Liver (tissue), 9 donors: ENCODE data around the gene BHLHE40. TPM values are rescaled to one million over a fixed set of nuclear protein-coding genes. Genes with fewer than 3 reads are reported as not detected.

Experiments used
- DNase-seq: peaks from one replicate; pipeline ENCODE4 v3.0.0-alpha.2; 2017; ENCODE audit warnings: low spot score
- H3K27ac ChIP-seq, 2 donors: one replicate each; pipeline ENCODE4 v1.7.0; 2013; ENCODE audit warnings: inconsistent platforms in 2 of 2, low read length in 2 of 2, control low read depth in 1 of 2, low read depth in 1 of 2, mild to moderate bottlenecking in 1 of 2
- H3K27me3 ChIP-seq, 4 donors: one replicate each; pipeline versions ENCODE4 v1.6.1 to v1.7.0; 2013; ENCODE audit warnings: low read length in 3 of 4, inconsistent platforms in 1 of 4, mild to moderate bottlenecking in 1 of 4, moderate library complexity in 1 of 4; ENCODE audit not compliant: control insufficient read depth in 4 of 4, insufficient read depth in 4 of 4
- H3K36me3 ChIP-seq, 4 donors: one replicate each; pipeline versions ENCODE4 v1.6.1 to v1.7.0; 2013; ENCODE audit warnings: low read length in 3 of 4, mild to moderate bottlenecking in 3 of 4, low read depth in 1 of 4, moderate library complexity in 1 of 4; ENCODE audit not compliant: control insufficient read depth in 4 of 4, insufficient read depth in 3 of 4
- H3K4me1 ChIP-seq, 4 donors: one replicate each; pipeline versions ENCODE4 v1.6.1 to v1.7.0; 2013; ENCODE audit warnings: low read length in 3 of 4, mild to moderate bottlenecking in 3 of 4, moderate library complexity in 1 of 4; ENCODE audit not compliant: control insufficient read depth in 4 of 4, insufficient read depth in 4 of 4
- H3K4me3 ChIP-seq, 3 donors: one replicate each; pipeline versions ENCODE4 v1.6.1 to v1.7.0; 2013; ENCODE audit warnings: low read length in 3 of 3, control low read depth in 1 of 3, low read depth in 1 of 3, mild to moderate bottlenecking in 1 of 3
- H3K9ac ChIP-seq, 2 donors: one replicate each; pipeline ENCODE4 v1.7.0; 2013; ENCODE audit warnings: low read length in 2 of 2, mild to moderate bottlenecking in 2 of 2, moderate library complexity in 2 of 2, control low read depth in 1 of 2, low read depth in 1 of 2
- H3K9me3 ChIP-seq, 4 donors: one replicate each; pipeline versions ENCODE4 v1.6.1 to v1.7.0; 2013; ENCODE audit warnings: low read length in 3 of 4; ENCODE audit not compliant: control insufficient read depth in 4 of 4
- EGR1 ChIP-seq, 2 donors: IDR thresholded peaks; 2 replicates each; pipeline ENCODE4 v1.6.1; 2016 to 2018; ENCODE audit warnings: antibody characterized with exemption in 2 of 2, low read depth in 2 of 2
- FOXA1 ChIP-seq: IDR thresholded peaks from 2 replicates; pipeline ENCODE4 v1.6.1; 2016; ENCODE audit warnings: antibody characterized with exemption
- FOXA2 ChIP-seq: IDR thresholded peaks from 2 replicates; pipeline ENCODE4 v1.6.1; 2016; ENCODE audit warnings: antibody characterized with exemption
- GABPA ChIP-seq, 2 donors: IDR thresholded peaks in 1 of 2; conservative IDR thresholded peaks in 1 of 2; 2 replicates each; pipeline ENCODE4 v1.6.1; 2016; ENCODE audit warnings: antibody characterized with exemption in 2 of 2, mild to moderate bottlenecking in 1 of 2, moderate library complexity in 1 of 2
- JUND ChIP-seq, 2 donors: IDR thresholded peaks; 2 replicates each; pipeline ENCODE4 v1.6.1; 2016; ENCODE audit warnings: antibody characterized with exemption in 2 of 2
- NR2F2 ChIP-seq: IDR thresholded peaks from 2 replicates; pipeline ENCODE4 v1.6.1; 2016; ENCODE audit warnings: antibody characterized with exemption
- RAD21 ChIP-seq, 2 donors: IDR thresholded peaks; 2 replicates each; pipeline ENCODE4 v1.6.1; 2016; ENCODE audit warnings: antibody characterized with exemption in 2 of 2, mild to moderate bottlenecking in 2 of 2
- REST ChIP-seq: IDR thresholded peaks from 2 replicates; pipeline ENCODE4 v1.6.1; 2016; ENCODE audit warnings: antibody characterized with exemption, mild to moderate bottlenecking
- RXRA ChIP-seq, 2 donors: IDR thresholded peaks; 2 replicates each; pipeline ENCODE4 v1.6.1; 2017 to 2018; ENCODE audit warnings: antibody characterized with exemption in 2 of 2, mild to moderate bottlenecking in 1 of 2
- SP1 ChIP-seq: IDR thresholded peaks from 2 replicates; pipeline ENCODE4 v1.6.1; 2018; ENCODE audit warnings: antibody characterized with exemption, mild to moderate bottlenecking
- TAF1 ChIP-seq: conservative IDR thresholded peaks from 2 replicates; pipeline ENCODE4 v1.6.1; 2016; ENCODE audit warnings: antibody characterized with exemption, mild to moderate bottlenecking
- YY1 ChIP-seq: IDR thresholded peaks from 2 replicates; pipeline ENCODE4 v1.6.1; 2016; ENCODE audit warnings: antibody characterized with exemption, mild to moderate bottlenecking
- WGBS: extraction: QIAGEN DNeasy Blood & Tissue Kit; methylation state at CpG from one replicate; pipeline ENCODE4 v1.1.7; 2013; 5-methylcytosine and 5-hydroxymethylcytosine counted together
- polyA plus RNA-seq, 2 donors: library from polyadenylated mRNA; stranded (reverse) in 1 of 2; unstranded in 1 of 2; fragments of 200-250 nt in 1 of 2; fragments of >200 nt in 1 of 2; fragmentation: Nextera tagmentation in 1 of 2; extraction: Ambion mirVana in 1 of 2; gene quantifications; one replicate each; pipeline versions ENCODE4 v1.2.1 to v1.2.3, GENCODE V29; 2013 to 2015
- total RNA-seq, 2 donors: library from RNA; depleted of rRNA; stranded (reverse); fragments of >200 nt; gene quantifications; one replicate each; pipeline ENCODE4 v1.2.3, GENCODE V29; 2014
- TF ChIP-seq, protein P1 (sequence below): IDR thresholded peaks from 2 replicates; pipeline ENCODE4 v1.6.1; 2016; ENCODE audit warnings: antibody characterized with exemption
- TF ChIP-seq, protein P2 (sequence below): IDR thresholded peaks from 2 replicates; pipeline ENCODE4 v1.6.1; 2016; ENCODE audit warnings: antibody characterized with exemption
- donor health status: healthy.
- donor health status: healthy.
- donor health status: healthy.
- donor health status: healthy.
- donor health status: healthy.

The BHLHE40 gene
- total and polyA plus RNA-seq, 4 donors = 8.2 to 28.4 (median 18.0) TPM

GRCh38 chr3:5010706-5011554 lies 31.7 kb downstream of the BHLHE40 start:
- Histone ChIP-seq H3K27me3 (no peaks in the 10 kb centered on the region), H3K9me3 (no peaks in the 10 kb centered on the region), H3K36me3 (no peaks in the 10 kb centered on the region), H3K9ac (no peak overlapping the region), H3K4me3 (no peak overlapping the region), H3K27ac (no peak overlapping the region), H3K4me1 (peaks cover 0 to 2% (median 0%) of the 10 kb centered on the region in 4 donors)
- no peak for DNase-seq
- no peak for TF ChIP-seq REST
- TF ChIP-seq SP1 = no peak
- TF ChIP-seq TAF1 = no peak
- no peak for TF ChIP-seq JUND (IDR thresholded peaks at IDR 0.05)
- TF ChIP-seq GABPA (IDR thresholded peaks at IDR 0.05 in 1 of 2, conservative IDR thresholded peaks at IDR 0.05 in 1 of 2) = no peak
- no peak for TF ChIP-seq RAD21 (IDR thresholded peaks at IDR 0.05)
- no peak for TF ChIP-seq FOXA1
- no peak for TF ChIP-seq EGR1 (IDR thresholded peaks at IDR 0.05; ENCODE audit: low read depth in 2 of 2)
- no peak for TF ChIP-seq RXRA (IDR thresholded peaks at IDR 0.05)
- TF ChIP-seq, protein P1, sequence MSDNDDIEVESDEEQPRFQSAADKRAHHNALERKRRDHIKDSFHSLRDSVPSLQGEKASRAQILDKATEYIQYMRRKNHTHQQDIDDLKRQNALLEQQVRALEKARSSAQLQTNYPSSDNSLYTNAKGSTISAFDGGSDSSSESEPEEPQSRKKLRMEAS = no peak
- no peak for TF ChIP-seq FOXA2
- TF ChIP-seq NR2F2 = no peak
- TF ChIP-seq, protein P2, sequence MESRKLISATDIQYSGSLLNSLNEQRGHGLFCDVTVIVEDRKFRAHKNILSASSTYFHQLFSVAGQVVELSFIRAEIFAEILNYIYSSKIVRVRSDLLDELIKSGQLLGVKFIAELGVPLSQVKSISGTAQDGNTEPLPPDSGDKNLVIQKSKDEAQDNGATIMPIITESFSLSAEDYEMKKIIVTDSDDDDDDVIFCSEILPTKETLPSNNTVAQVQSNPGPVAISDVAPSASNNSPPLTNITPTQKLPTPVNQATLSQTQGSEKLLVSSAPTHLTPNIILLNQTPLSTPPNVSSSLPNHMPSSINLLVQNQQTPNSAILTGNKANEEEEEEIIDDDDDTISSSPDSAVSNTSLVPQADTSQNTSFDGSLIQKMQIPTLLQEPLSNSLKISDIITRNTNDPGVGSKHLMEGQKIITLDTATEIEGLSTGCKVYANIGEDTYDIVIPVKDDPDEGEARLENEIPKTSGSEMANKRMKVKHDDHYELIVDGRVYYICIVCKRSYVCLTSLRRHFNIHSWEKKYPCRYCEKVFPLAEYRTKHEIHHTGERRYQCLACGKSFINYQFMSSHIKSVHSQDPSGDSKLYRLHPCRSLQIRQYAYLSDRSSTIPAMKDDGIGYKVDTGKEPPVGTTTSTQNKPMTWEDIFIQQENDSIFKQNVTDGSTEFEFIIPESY = no peak
- WGBS = 83% methylated on average over 7 of the region's 7 CpGs

- H3K36me3 ChIP-seq = no peaks in the 10 kb centered on the region
- 72% methylated on average over 14 of the region's 14 CpGs for WGBS
- H3K27ac ChIP-seq = peak overlapping the region in 1 of 2 donors; percentile 30
- H3K4me1 ChIP-seq = peaks cover 0 to 2% (median 0%) of the 10 kb centered on the region in 4 donors
- no peaks in the 10 kb centered on the region for H3K9me3 ChIP-seq
- H3K9ac ChIP-seq = no peak overlapping the region
- H3K4me3 ChIP-seq = no peak overlapping the region
- H3K27me3 ChIP-seq = no peaks in the 10 kb centered on the region
- TF ChIP-seq SP1 = no peak
- TF ChIP-seq REST = no peak
- no peak for TF ChIP-seq YY1
- no peak for DNase-seq
These were observed 32.5 kb downstream of the BHLHE40 start for GRCh38 chr3:5011555-5012256.
